Measurements from ENCODE around the gene CEBPG. TPM values are rescaled to one million over a fixed set of nuclear protein-coding genes. Genes with fewer than 3 reads are reported as not detected.

CEBPG gene
- total and polyA plus RNA-seq, 8 donors = 4.7 to 40.9 (median 18.0) TPM

- no peak for DNase-seq
- Histone ChIP-seq H3K9me3 (no peaks in the 10 kb centered on the region), H3K27me3 (no peaks in the 10 kb centered on the region), H3K36me3 (peaks cover 0 to 34% (median 0%) of the 10 kb centered on the region in 4 donors), H3K4me3 (no peak overlapping the region), H3K27ac (no peak overlapping the region), H3K4me1 (peaks cover 25 to 54% (median 42%) of the 10 kb centered on the region in 4 donors)
- WGBS, 5 donors = 93 to 95% (median 94%) methylated on average over 15 to 28 of the region's 28 CpGs
- TF ChIP-seq POLR2A (IDR thresholded peaks at IDR 0.05) = no peak
- intact Hi-C loops (cut with DNase I; ENCODE audit: low total_unique reads) = loop anchor here (10.0 kb wide), 1 partner anchor 84 kb away; no protein-coding TSS in a partner anchor
These were observed 25.7 kb downstream of the CEBPG start for GRCh38 chr19:33399081-33399744.

GRCh38 chr19:33399745-33400681 lies 26.5 kb downstream of the CEBPG start:
- no peak for DNase-seq
- Histone ChIP-seq H3K4me3 (no peak overlapping the region), H3K36me3 (peaks cover 0 to 34% (median 0%) of the 10 kb centered on the region in 4 donors), H3K4me1 (peaks cover 17 to 52% (median 38%) of the 10 kb centered on the region in 4 donors), H3K27ac (no peak overlapping the region), H3K27me3 (no peaks in the 10 kb centered on the region), H3K9me3 (no peaks in the 10 kb centered on the region)
- intact Hi-C loops (cut with DNase I; ENCODE audit: low total_unique reads) = loop anchor here (10.0 kb wide), 1 partner anchor 85 kb away; no protein-coding TSS in a partner anchor
- WGBS, 5 donors = 73 to 80% (median 78%) methylated on average over 3 to 22 of the region's 22 CpGs
- TF ChIP-seq POLR2A (IDR thresholded peaks at IDR 0.05) (no peak), POLR2AphosphoS5 (IDR thresholded peaks at IDR 0.05) (no peak), EP300 (IDR thresholded peaks at IDR 0.05) (no peak), CTCF (IDR thresholded peaks at IDR 0.05) (no peak)

- TF ChIP-seq CTCF (IDR thresholded peaks at IDR 0.05) = no peak
- no peak for TF ChIP-seq EP300 (IDR thresholded peaks at IDR 0.05)
- no peak for TF ChIP-seq POLR2AphosphoS5 (IDR thresholded peaks at IDR 0.05)
- no peak for TF ChIP-seq POLR2A (IDR thresholded peaks at IDR 0.05)
- H3K4me1 ChIP-seq = peaks cover 10 to 49% (median 36%) of the 10 kb centered on the region in 4 donors
- H3K36me3 ChIP-seq = peaks cover 0 to 34% (median 0%) of the 10 kb centered on the region in 4 donors
- no peaks in the 10 kb centered on the region for H3K9me3 ChIP-seq
- no peaks in the 10 kb centered on the region for H3K27me3 ChIP-seq
- DNase-seq = no peak
- H3K27ac ChIP-seq = no peak overlapping the region
- 87 to 97% (median 91%) methylated on average over 16 to 24 of the region's 24 CpGs for WGBS, 5 donors
- no peak overlapping the region for H3K4me3 ChIP-seq
- intact Hi-C loops (cut with DNase I; ENCODE audit: low total_unique reads) = no loop called here
These were observed 27.6 kb downstream of the CEBPG start for GRCh38 chr19:33400856-33401682.

GRCh38 chr19:33401683-33402420 lies 28.3 kb downstream of the CEBPG start:
- DNase-seq = no peak
- Histone ChIP-seq H3K4me1 (peaks cover 7 to 42% (median 35%) of the 10 kb centered on the region in 4 donors), H3K9me3 (no peaks in the 10 kb centered on the region), H3K4me3 (no peak overlapping the region), H3K36me3 (peaks cover 0 to 34% (median 0%) of the 10 kb centered on the region in 4 donors), H3K27ac (no peak overlapping the region), H3K27me3 (no peaks in the 10 kb centered on the region)
- intact Hi-C loops (cut with DNase I; ENCODE audit: low total_unique reads) = no loop called here
- TF ChIP-seq POLR2AphosphoS5 (IDR thresholded peaks at IDR 0.05) = no peak
- TF ChIP-seq POLR2A (IDR thresholded peaks at IDR 0.05) = no peak
- TF ChIP-seq CTCF (IDR thresholded peaks at IDR 0.05) = no peak
- TF ChIP-seq EP300 (IDR thresholded peaks at IDR 0.05) = no peak
- WGBS, 5 donors = 88 to 91% (median 90%) methylated on average over 20 to 30 of the region's 30 CpGs

All from stomach (tissue), 9 donors.